Skeletal muscle satellite cell (primary cell): ENCODE data around the gene ABCB11.
"Not testable (repeated sequence)": the region's sequence is repeated elsewhere in the genome, so short reads cannot be mapped to it uniquely, and the experiment has no call there.

ENCODE experiments used
- H3K27me3 ChIP-seq: 2 replicates; pipeline ENCODE4 v1.7.0; 2013; ENCODE audit warnings: low read length; ENCODE audit not compliant: control insufficient read depth, insufficient read depth
- H3K36me3 ChIP-seq: 2 replicates; pipeline ENCODE4 v1.7.0; 2013; ENCODE audit warnings: mild to moderate bottlenecking, control low read depth, low read length; ENCODE audit not compliant: insufficient read depth
- H3K4me1 ChIP-seq: 2 replicates; pipeline ENCODE4 v1.7.0; 2013; ENCODE audit warnings: low read length; ENCODE audit not compliant: control insufficient read depth, insufficient read depth
- H3K4me2 ChIP-seq: 2 replicates; pipeline ENCODE4 v1.7.0; 2013; ENCODE audit warnings: mild to moderate bottlenecking, low read length
- H3K4me3 ChIP-seq: 2 replicates; pipeline ENCODE4 v1.7.0; 2013; ENCODE audit warnings: low read length
- H3K9ac ChIP-seq: 2 replicates; pipeline ENCODE4 v1.7.0; 2013; ENCODE audit warnings: mild to moderate bottlenecking, low read depth, low read length, moderate library complexity
- H3K9me3 ChIP-seq: replicated peaks from 2 replicates; pipeline ENCODE4 v1.7.0; 2013; ENCODE audit warnings: mild to moderate bottlenecking, control low read depth, low read length

Gene ABCB11

DNA sequence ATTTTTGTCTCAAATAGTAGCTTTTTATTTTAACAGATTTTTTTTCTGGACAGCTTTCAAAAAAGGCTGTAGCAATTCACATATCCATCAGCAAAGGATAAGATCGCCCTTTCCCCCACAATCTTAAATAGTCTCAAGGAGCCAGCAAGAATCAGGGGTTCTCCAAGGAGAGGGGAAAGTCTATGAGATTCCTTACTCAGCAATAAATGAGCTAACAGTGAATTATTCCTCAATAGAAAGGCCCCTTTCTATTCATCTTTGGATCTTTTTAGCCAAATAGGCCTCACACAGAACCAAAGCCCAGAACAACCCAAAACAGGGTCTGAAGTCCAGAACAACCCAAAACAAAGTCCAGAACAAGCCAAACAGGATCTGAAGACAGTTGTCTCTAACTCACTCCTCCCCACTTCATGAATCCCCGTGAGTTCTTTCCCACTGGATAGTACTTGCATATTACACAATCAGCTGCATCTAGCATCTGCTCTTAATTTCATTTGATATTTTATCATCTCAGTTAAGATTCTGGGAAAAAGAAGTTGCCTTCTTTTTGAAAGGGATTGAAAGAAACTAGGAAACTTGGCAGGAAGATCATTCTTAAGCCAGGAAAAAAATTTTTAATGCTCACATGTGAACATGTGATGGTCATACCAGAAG is 34.9 kb upstream of the ABCB11 start:
- Histone ChIP-seq H3K36me3 (no peaks in the 10 kb centered on the region), H3K4me2 (no peak overlapping the region), H3K9ac (no peak overlapping the region), H3K9me3 (no peaks in the 10 kb centered on the region), H3K4me1 (peaks cover 15% of the 10 kb centered on the region), H3K27me3 (no peaks in the 10 kb centered on the region), H3K4me3 (no peak overlapping the region)

DNA sequence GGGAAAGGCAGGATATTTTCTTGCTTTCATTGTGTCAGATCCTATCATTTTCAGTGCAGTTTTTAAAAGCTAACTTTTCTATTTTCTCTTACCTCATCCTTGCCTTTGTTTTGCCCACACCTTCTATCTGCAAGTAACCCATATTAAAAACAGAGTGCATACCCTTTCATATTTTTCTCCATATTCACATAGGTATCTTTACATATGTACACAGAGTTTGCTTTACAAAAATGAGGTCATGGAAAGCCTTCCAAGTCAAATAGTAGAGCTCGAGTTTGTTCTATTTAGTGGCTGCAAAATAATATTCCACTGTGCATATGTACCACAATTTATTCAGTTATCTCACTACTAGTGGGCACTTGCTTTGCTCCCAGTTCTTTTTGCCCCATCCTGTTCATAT is 34.3 kb upstream of the ABCB11 start:
- H3K4me3 ChIP-seq = no peak overlapping the region
- no peak overlapping the region for H3K9ac ChIP-seq
- H3K36me3 ChIP-seq = no peaks in the 10 kb centered on the region
- no peaks in the 10 kb centered on the region for H3K27me3 ChIP-seq
- H3K4me1 ChIP-seq = peaks cover 15% of the 10 kb centered on the region
- no peaks in the 10 kb centered on the region for H3K9me3 ChIP-seq
- H3K4me2 ChIP-seq = no peak overlapping the region

DNA sequence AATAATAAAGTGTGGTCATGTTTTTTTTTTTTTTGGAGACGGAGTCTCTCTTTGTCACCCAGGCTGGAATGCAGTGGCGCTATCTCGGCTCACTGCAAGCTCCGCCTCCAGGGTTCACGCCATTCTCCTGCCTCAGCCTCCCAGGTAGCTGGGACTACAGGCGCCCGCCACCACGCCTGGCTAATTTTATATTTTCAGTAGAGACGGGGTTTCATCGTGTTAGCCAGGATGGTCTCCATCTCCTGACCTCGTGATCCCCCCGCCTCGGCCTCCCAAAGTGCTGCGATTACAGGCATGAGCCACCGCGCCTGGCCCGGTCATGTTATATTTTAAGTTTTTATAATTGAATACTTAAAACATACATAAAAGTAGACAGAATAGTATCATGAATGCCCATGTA is 33.1 kb upstream of the ABCB11 start:
- not testable (repeated sequence) for H3K4me2 ChIP-seq, H3K4me1 ChIP-seq, H3K9ac ChIP-seq, H3K36me3 ChIP-seq, H3K4me3 ChIP-seq, H3K9me3 ChIP-seq, H3K27me3 ChIP-seq

DNA sequence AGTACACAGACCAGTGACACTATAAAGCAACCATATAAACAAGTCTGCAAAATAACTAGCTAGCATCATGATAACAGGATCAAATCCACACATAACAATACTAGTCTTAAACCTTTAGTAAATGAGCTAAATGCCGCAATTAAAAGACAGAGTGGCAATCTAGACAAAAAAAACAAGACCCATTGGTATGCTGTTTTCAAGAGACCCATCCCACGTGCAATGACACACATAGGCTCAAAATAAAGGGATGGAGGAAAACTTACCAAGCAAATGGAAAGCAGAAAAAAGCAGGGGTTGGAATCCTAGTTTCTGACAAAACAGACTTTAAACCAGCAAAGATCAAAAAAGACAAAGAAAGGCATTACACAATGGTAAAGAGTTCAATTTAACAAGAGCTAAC is 23.5 kb upstream of the ABCB11 start:
- not testable (repeated sequence) for H3K9ac ChIP-seq, H3K4me1 ChIP-seq, H3K9me3 ChIP-seq, H3K4me3 ChIP-seq, H3K36me3 ChIP-seq, H3K27me3 ChIP-seq, H3K4me2 ChIP-seq

DNA sequence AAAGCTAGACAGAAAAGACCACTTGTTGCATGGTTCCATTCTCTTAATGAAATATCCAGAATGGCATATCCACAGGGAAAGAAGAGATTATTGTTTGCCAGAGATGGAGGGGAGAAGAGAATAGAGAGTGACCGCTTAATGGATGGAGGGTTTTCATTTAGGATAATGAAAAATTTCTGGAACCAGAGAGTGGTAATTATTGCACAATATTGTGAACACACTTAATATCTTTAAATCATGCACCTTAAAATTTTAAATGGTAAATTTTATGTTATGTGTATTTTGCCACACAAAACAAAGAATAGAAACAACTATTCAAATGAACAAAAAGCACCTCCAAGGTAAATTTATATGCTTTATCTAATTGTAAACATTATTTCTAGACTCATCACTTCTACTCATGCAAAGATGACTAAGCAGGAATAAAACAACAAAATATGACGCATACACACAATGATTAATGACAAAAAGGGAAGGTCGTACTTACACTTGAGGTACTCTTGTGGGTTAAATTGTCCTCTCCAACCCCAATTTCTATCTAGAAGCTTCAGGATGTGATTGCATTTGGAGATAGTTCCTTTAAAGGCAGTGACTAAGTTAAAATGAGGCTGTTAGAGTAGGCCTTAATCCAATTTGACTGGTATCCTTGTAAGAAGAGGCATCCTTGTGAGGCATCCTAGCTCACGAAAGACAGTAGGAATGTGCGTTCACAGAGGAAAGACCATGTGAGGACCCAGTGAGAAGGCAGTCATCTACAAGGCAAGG is 19.5 kb upstream of the ABCB11 start:
- H3K4me1 ChIP-seq = peaks cover 7% of the 10 kb centered on the region
- H3K9ac ChIP-seq = no peak overlapping the region
- no peaks in the 10 kb centered on the region for H3K36me3 ChIP-seq
- no peak overlapping the region for H3K4me3 ChIP-seq
- H3K27me3 ChIP-seq = no peaks in the 10 kb centered on the region
- H3K9me3 ChIP-seq = peaks cover 3% of the 10 kb centered on the region
- H3K4me2 ChIP-seq = no peak overlapping the region

DNA sequence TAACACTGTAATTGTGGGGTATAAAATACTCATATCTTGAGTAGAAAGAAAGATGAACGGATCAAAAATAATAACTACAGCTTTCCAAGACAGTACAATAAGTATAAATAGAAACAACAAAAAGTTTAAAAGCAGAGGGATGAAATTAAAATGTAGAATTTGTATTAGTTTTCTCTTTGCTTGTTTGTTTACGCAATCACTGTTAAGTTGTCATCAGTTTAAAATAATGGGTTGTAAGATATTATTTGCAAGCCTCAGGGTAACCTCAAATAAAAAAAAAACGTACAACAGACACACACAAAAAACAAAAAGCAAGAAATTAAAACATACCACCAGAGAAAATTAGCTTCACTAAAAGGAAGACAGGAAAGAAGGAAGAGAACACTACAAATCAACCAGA is 18.0 kb upstream of the ABCB11 start:
- Histone ChIP-seq H3K9me3 (no peaks in the 10 kb centered on the region), H3K9ac (no peak overlapping the region), H3K27me3 (no peaks in the 10 kb centered on the region), H3K4me2 (no peak overlapping the region), H3K36me3 (no peaks in the 10 kb centered on the region), H3K4me1 (peaks cover 7% of the 10 kb centered on the region), H3K4me3 (no peak overlapping the region)

DNA sequence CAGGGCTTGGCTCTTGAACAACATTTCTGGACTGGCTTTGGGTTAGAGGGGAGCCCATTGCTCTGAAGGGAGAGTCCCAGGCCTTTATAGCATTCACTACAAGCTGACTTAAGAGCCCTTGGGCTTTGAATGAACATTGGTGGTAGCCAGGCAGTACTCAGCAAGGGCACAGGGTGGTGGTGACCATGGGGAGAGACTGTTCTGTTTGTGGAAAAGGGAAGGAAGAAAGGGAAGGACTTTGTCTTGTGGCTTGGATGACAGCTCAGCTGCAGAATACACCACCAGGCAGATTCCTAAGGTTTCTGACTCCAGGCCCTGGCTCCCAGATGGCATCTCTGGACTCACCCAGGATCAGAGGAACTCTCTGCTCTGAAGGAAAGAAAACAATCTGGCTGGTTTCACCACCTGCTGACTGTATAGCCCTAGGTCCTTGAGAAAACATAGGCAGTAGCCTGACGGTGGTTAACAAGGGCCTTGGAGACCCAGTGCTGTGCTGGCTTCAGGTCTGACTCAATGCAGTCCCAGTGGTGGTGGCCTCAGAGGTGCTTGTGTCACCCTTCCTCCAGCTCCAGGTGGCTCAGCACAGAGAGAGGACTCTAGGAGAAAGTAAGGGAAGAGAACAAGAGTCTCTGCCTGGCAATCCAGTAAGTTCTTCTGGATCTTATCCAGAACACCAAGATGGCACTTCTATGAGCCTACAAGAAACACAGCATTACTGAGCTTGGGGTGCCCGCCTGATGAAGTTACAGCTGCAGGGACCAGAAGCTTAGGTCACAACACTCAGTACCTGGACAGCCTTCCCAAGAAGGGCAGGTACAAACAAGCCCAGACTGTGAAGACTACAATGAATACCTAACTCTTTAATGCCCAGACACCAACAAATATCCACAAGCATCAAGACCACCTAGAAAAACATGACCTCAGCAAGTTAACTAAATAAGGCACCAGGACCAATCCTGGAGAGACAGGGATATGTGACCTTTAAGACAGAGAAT is 16.4 kb upstream of the ABCB11 start:
- Histone ChIP-seq H3K4me1 (peaks cover 7% of the 10 kb centered on the region), H3K4me2 (no peak overlapping the region), H3K4me3 (no peak overlapping the region), H3K36me3 (no peaks in the 10 kb centered on the region), H3K9me3 (no peaks in the 10 kb centered on the region), H3K9ac (no peak overlapping the region), H3K27me3 (no peaks in the 10 kb centered on the region)

DNA sequence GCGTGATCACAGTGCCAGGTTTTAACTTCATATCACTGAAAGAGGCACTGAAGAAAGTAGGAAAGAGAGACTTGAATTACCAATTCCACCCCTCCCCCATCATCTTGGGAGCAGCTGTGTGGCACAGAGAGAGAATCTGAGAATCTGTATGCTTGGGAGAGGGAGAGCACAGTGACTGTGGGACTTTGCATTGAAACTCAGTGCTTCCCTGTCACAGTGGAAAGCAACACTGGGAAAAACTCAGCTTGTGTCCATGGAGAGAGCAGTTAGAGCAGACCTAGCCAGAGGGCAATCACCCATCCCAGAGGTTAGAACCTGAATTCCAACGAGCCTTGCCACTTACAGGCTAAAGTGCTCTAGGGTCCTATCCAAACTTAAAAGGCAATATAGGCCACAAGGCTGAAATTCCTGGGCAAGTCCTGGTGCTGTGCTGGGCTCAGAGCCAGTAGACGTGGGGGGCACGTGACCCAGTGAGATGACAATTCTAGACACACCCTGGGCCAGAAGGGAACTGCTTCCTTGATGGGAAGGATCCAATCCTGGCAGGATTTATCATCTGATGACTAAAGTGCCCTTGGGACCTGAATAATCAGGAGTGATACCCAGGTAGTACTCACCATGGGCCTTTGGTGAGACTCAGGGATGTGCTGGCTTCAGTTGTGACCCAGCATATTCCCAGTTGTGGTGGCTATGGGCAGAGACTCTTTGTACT is 15.5 kb upstream of the ABCB11 start:
- no peak overlapping the region for H3K4me3 ChIP-seq
- no peak overlapping the region for H3K9ac ChIP-seq
- no peaks in the 10 kb centered on the region for H3K9me3 ChIP-seq
- no peak overlapping the region for H3K4me2 ChIP-seq
- H3K36me3 ChIP-seq = no peaks in the 10 kb centered on the region
- H3K27me3 ChIP-seq = no peaks in the 10 kb centered on the region
- H3K4me1 ChIP-seq = peaks cover 7% of the 10 kb centered on the region

DNA sequence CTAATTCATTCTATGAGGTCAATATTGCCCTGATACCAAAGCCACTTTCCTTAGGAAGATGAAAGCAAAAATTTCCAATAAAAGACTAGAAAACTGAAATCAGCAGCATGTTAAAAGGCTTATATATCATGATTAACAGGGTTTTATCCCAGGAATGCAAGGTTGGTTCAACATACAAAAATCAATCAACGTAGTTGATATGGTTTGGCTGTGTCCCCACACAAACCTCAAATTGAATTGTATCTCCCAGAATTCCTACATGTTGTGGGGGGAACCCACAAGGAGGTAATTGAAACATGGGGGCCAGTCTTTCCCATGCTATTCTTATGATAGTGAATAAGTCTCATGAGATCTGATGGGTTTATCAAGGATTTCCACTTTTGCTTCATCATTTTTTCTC is 11.7 kb upstream of the ABCB11 start:
- H3K4me1 ChIP-seq = peaks cover 11% of the 10 kb centered on the region
- H3K9ac ChIP-seq = no peak overlapping the region
- H3K27me3 ChIP-seq = no peaks in the 10 kb centered on the region
- no peaks in the 10 kb centered on the region for H3K36me3 ChIP-seq
- H3K9me3 ChIP-seq = no peaks in the 10 kb centered on the region
- H3K4me3 ChIP-seq = no peak overlapping the region
- no peak overlapping the region for H3K4me2 ChIP-seq

DNA sequence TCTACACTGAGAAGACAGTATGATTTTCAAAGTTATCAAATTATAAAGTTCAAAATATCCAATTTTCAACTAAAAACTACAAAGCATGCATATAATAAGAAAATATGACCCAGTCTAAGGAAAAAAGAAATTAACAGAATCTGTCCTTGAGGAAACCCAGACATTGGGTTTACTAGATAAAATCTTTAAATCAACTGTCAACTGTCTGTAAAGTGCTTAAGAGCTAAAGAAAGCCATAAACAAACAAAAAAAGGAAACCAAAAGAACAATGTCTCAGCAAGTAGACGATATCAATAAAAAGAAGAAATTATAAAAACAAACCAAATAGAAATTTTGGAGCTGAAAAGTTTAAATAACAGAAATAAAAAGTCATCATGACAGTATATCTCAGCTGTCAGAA is 10.5 kb upstream of the ABCB11 start:
- no peak overlapping the region for H3K9ac ChIP-seq
- no peak overlapping the region for H3K4me3 ChIP-seq
- peaks cover 14% of the 10 kb centered on the region for H3K4me1 ChIP-seq
- H3K9me3 ChIP-seq = no peaks in the 10 kb centered on the region
- H3K27me3 ChIP-seq = no peaks in the 10 kb centered on the region
- no peak overlapping the region for H3K4me2 ChIP-seq
- H3K36me3 ChIP-seq = no peaks in the 10 kb centered on the region

DNA sequence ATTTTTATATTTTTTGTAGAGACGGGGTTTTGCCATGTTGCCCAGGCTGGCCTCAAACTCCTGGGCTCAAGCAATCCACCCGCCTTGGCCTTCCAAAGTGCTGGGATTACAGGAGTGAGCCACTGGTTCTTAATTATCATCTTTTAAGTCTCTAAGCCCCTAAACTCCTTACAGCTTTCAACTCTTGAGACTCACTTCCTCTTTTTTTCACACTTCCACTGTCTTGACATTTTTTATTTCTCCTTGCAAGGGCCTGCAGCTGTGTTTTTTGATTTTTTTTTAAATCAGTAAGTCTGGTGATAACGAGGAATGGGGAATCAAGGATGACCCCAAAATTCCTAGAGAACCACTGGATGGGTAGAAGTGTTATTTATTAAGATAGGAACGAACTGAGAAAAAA is 8.6 kb upstream of the ABCB11 start:
- no peak overlapping the region for H3K4me2 ChIP-seq
- peaks cover 14% of the 10 kb centered on the region for H3K4me1 ChIP-seq
- H3K9ac ChIP-seq = no peak overlapping the region
- H3K27me3 ChIP-seq = no peaks in the 10 kb centered on the region
- H3K9me3 ChIP-seq = no peaks in the 10 kb centered on the region
- H3K4me3 ChIP-seq = no peak overlapping the region
- no peaks in the 10 kb centered on the region for H3K36me3 ChIP-seq
